Measurements from ENCODE around the gene GRID2.

GRID2 gene

GRCh38 chr4:92303621-92304027 lies at the start of gene GRID2:
GRID2 (plus strand) TSS chr4:92303966.
- TF ChIP-seq CTCF (conservative IDR thresholded peaks at IDR 0.05) = no peak
- TF ChIP-seq ZFX (IDR thresholded peaks at IDR 0.05) = no peak
- H3K27ac ChIP-seq = no peak within 1 kb of the TSS

- no peak overlapping the region for H3K27ac ChIP-seq
- no peak for TF ChIP-seq CTCF (conservative IDR thresholded peaks at IDR 0.05)
- TF ChIP-seq ZFX (IDR thresholded peaks at IDR 0.05) = no peak
Measured at GRCh38 chr4:92253986-92254671, 49.6 kb upstream of the GRID2 start.

- TF ChIP-seq ZFX (IDR thresholded peaks at IDR 0.05) (no peak), CTCF (conservative IDR thresholded peaks at IDR 0.05) (no peak)
- H3K27ac ChIP-seq = no peak overlapping the region
Measured at GRCh38 chr4:92254767-92255442, 48.9 kb upstream of the GRID2 start.

GRCh38 chr4:92255920-92256244 lies 47.9 kb upstream of the GRID2 start:
- TF ChIP-seq ZFX (IDR thresholded peaks at IDR 0.05) (no peak), CTCF (conservative IDR thresholded peaks at IDR 0.05) (no peak)
- no peak overlapping the region for H3K27ac ChIP-seq

GRCh38 chr4:92257931-92258857 lies 45.6 kb upstream of the GRID2 start:
- H3K27ac ChIP-seq = no peak overlapping the region
- TF ChIP-seq ZFX (IDR thresholded peaks at IDR 0.05) (no peak), CTCF (conservative IDR thresholded peaks at IDR 0.05) (no peak)

- TF ChIP-seq CTCF (conservative IDR thresholded peaks at IDR 0.05) = no peak
- TF ChIP-seq ZFX (IDR thresholded peaks at IDR 0.05) = no peak
- H3K27ac ChIP-seq = no peak overlapping the region
Measured at GRCh38 chr4:92261256-92261655, 42.5 kb upstream of the GRID2 start.

GRCh38 chr4:92262371-92262770 lies 41.4 kb upstream of the GRID2 start:
- no peak overlapping the region for H3K27ac ChIP-seq
- TF ChIP-seq ZFX (IDR thresholded peaks at IDR 0.05) (no peak), CTCF (conservative IDR thresholded peaks at IDR 0.05) (no peak)
